Activated CD8-positive, alpha-beta memory T cell treated with anti-CD3 and anti-CD28 coated beads, Interleukin-2, amount 10 ng/mL, durations not matched to agents 7 days and 5 days (primary cell): Measurements from ENCODE around the gene TRMT112. TPM values are rescaled to one million over a fixed set of nuclear protein-coding genes. Genes with fewer than 3 reads are reported as not detected.

Source experiments
- ATAC-seq: fragments of 150-1000 bp; cut with Tn5 transposase; one replicate; pipeline ENCODE4 v1.10.0; 2021; ENCODE audit warnings: moderate library complexity
- CTCF ChIA-PET: fragments of 350-600 bp; sonication (Branson Sonifier 250); formaldehyde crosslinking; loops from one replicate; lab custom pipeline; 2021; ENCODE audit warnings: antibody characterized with exemption; lab: Charles Lee
- DNase-seq: peaks from one replicate; pipeline ENCODE4 v3.0.0-alpha.2; 2020
- H3K27ac Mint-ChIP-seq: one replicate; pipeline ENCODE4 v1.8.0; 2021; ENCODE audit warnings: mild to moderate bottlenecking, mixed read lengths
- H3K27me3 Mint-ChIP-seq: one replicate; pipeline ENCODE4 v1.8.0; 2021; ENCODE audit warnings: mixed read lengths
- H3K36me3 Mint-ChIP-seq: one replicate; pipeline ENCODE4 v1.8.0; 2021; ENCODE audit warnings: mild to moderate bottlenecking, mixed read lengths
- H3K4me1 Mint-ChIP-seq: one replicate; pipeline ENCODE4 v1.8.0; 2021; ENCODE audit warnings: mixed read lengths
- H3K4me3 Mint-ChIP-seq: one replicate; pipeline ENCODE4 v1.8.0; 2021; ENCODE audit warnings: mild to moderate bottlenecking, moderate library complexity, mixed read lengths
- H3K9me3 Mint-ChIP-seq: one replicate; pipeline ENCODE4 v1.8.0; 2022; ENCODE audit warnings: low read depth, mixed read lengths
- total RNA-seq, 2 experiments: library from RNA; stranded (reverse); gene quantifications; one replicate each; pipeline ENCODE4 v1.2.3, GENCODE V29; 2021

TRMT112 gene
- total RNA-seq, 2 experiments from 2014 or later = 134 to 153 TPM

GRCh38 chr11:64356498-64357411 lies 39.4 kb upstream of the TRMT112 start:
- H3K9me3 Mint-ChIP-seq = no peaks in the 10 kb centered on the region
- CTCF ChIA-PET = interaction anchor here (0.5 to 4.3 kb wide), 9 partner anchors 12 to 278 kb away, joined by 3 to 23 read pairs (median 4); partner anchors contain the start of genes CCDC88B, PRDX5 and TRMT112
- peaks cover 36% of the 10 kb centered on the region for H3K4me1 Mint-ChIP-seq
- H3K27me3 Mint-ChIP-seq = no peaks in the 10 kb centered on the region
- no peak overlapping the region for H3K4me3 Mint-ChIP-seq
- ATAC-seq (no peak), DNase-seq (no peak)
- peaks cover 9% of the 10 kb centered on the region for H3K36me3 Mint-ChIP-seq
- peak overlapping the region; percentile 7 for H3K27ac Mint-ChIP-seq

- no peak overlapping the region for H3K27ac Mint-ChIP-seq
- ATAC-seq (no peak), DNase-seq (no peak)
- no peak overlapping the region for H3K4me3 Mint-ChIP-seq
- CTCF ChIA-PET = interaction anchor here (0.5 to 4.3 kb wide), 10 partner anchors 10 to 669 kb away, joined by 3 to 23 read pairs (median 4); partner anchors contain the start of genes CCDC88B, ESRRA, PRDX5 and TRMT112
- no peaks in the 10 kb centered on the region for H3K9me3 Mint-ChIP-seq
- H3K4me1 Mint-ChIP-seq = peaks cover 28% of the 10 kb centered on the region
- no peaks in the 10 kb centered on the region for H3K27me3 Mint-ChIP-seq
- peaks cover 2% of the 10 kb centered on the region for H3K36me3 Mint-ChIP-seq
Measured at GRCh38 chr11:64355078-64355940, 38.0 kb upstream of the TRMT112 start.

GRCh38 chr11:64353715-64354506 lies 36.6 kb upstream of the TRMT112 start:
- H3K9me3 Mint-ChIP-seq = no peaks in the 10 kb centered on the region
- H3K27me3 Mint-ChIP-seq = no peaks in the 10 kb centered on the region
- no peak overlapping the region for H3K4me3 Mint-ChIP-seq
- H3K36me3 Mint-ChIP-seq = peaks cover 5% of the 10 kb centered on the region
- H3K27ac Mint-ChIP-seq = no peak overlapping the region
- CTCF ChIA-PET = interaction anchor here (1.5 to 4.3 kb wide), 4 partner anchors 10 to 96 kb away, joined by 3 to 18 read pairs (median 9); no protein-coding TSS in a partner anchor
- no peak for ATAC-seq
- DNase-seq = no peak
- peaks cover 18% of the 10 kb centered on the region for H3K4me1 Mint-ChIP-seq

- ATAC-seq = no peak
- Mint-ChIP-seq H3K27ac (no peak overlapping the region), H3K4me3 (no peak overlapping the region), H3K27me3 (no peaks in the 10 kb centered on the region), H3K36me3 (peaks cover 5% of the 10 kb centered on the region), H3K9me3 (no peaks in the 10 kb centered on the region), H3K4me1 (peaks cover 13% of the 10 kb centered on the region)
- CTCF ChIA-PET = interaction anchor here (0.6 to 4.3 kb wide), 6 partner anchors 10 to 127 kb away, joined by 3 to 18 read pairs (median 4); partner anchors contain the start of genes PRDX5 and TRMT112
- DNase-seq = no peak
Measured at GRCh38 chr11:64352995-64353714, 35.8 kb upstream of the TRMT112 start.

- Mint-ChIP-seq H3K27ac (no peak overlapping the region), H3K4me1 (peaks cover 5% of the 10 kb centered on the region), H3K4me3 (no peak overlapping the region), H3K36me3 (peaks cover 5% of the 10 kb centered on the region), H3K27me3 (no peaks in the 10 kb centered on the region), H3K9me3 (no peaks in the 10 kb centered on the region)
- CTCF ChIA-PET = interaction anchor here (0.8 to 3.1 kb wide), 5 partner anchors 9 to 97 kb away, joined by 3 to 14 read pairs (median 4); partner anchors contain the start of genes PRDX5 and TRMT112
- DNase-seq = no peak
- no peak for ATAC-seq
Measured at GRCh38 chr11:64352099-64352994, 35.0 kb upstream of the TRMT112 start.

GRCh38 chr11:64351136-64351631 lies 33.8 kb upstream of the TRMT112 start:
- H3K4me1 Mint-ChIP-seq = peaks cover 2% of the 10 kb centered on the region
- H3K36me3 Mint-ChIP-seq = peaks cover 7% of the 10 kb centered on the region
- H3K4me3 Mint-ChIP-seq = no peak overlapping the region
- no peak for ATAC-seq
- no peaks in the 10 kb centered on the region for H3K27me3 Mint-ChIP-seq
- CTCF ChIA-PET = interaction anchor here (1.4 to 3.1 kb wide), 2 partner anchors 9 kb away, joined by 6 to 14 read pairs; no protein-coding TSS in a partner anchor
- no peak overlapping the region for H3K27ac Mint-ChIP-seq
- no peak for DNase-seq
- H3K9me3 Mint-ChIP-seq = no peaks in the 10 kb centered on the region

GRCh38 chr11:64349404-64349803 lies 32.0 kb upstream of the TRMT112 start:
- Mint-ChIP-seq H3K9me3 (no peaks in the 10 kb centered on the region), H3K36me3 (peaks cover 12% of the 10 kb centered on the region), H3K27me3 (no peaks in the 10 kb centered on the region), H3K4me3 (no peak overlapping the region), H3K27ac (no peak overlapping the region), H3K4me1 (peaks cover 11% of the 10 kb centered on the region)
- ATAC-seq (no peak), DNase-seq (no peak)
- CTCF ChIA-PET = interaction anchor here (2.0 to 2.5 kb wide), 2 partner anchors 32 to 100 kb away, joined by 5 to 6 read pairs; partner anchors contain the start of genes PRDX5 and TRMT112

- Mint-ChIP-seq H3K9me3 (no peaks in the 10 kb centered on the region), H3K4me3 (no peak overlapping the region), H3K27me3 (no peaks in the 10 kb centered on the region), H3K4me1 (peaks cover 11% of the 10 kb centered on the region), H3K27ac (no peak overlapping the region), H3K36me3 (peaks cover 12% of the 10 kb centered on the region)
- ATAC-seq (no peak), DNase-seq (no peak)
- CTCF ChIA-PET = interaction anchor here (2.0 to 2.5 kb wide), 2 partner anchors 31 to 100 kb away, joined by 5 to 6 read pairs; partner anchors contain the start of genes PRDX5 and TRMT112
Measured at GRCh38 chr11:64349025-64349387, 31.6 kb upstream of the TRMT112 start.

- no peaks in the 10 kb centered on the region for H3K9me3 Mint-ChIP-seq
- CTCF ChIA-PET = interaction anchor here (2.5 kb wide), 1 partner anchor 101 kb away, joined by 6 read pairs; no protein-coding TSS in a partner anchor
- peaks cover 11% of the 10 kb centered on the region for H3K4me1 Mint-ChIP-seq
- no peak for ATAC-seq
- DNase-seq = no peak
- H3K36me3 Mint-ChIP-seq = peaks cover 12% of the 10 kb centered on the region
- no peak overlapping the region for H3K4me3 Mint-ChIP-seq
- H3K27me3 Mint-ChIP-seq = no peaks in the 10 kb centered on the region
- no peak overlapping the region for H3K27ac Mint-ChIP-seq
Measured at GRCh38 chr11:64348383-64349024, 31.1 kb upstream of the TRMT112 start.

GRCh38 chr11:64347193-64347867 lies 30.0 kb upstream of the TRMT112 start:
- Mint-ChIP-seq H3K4me3 (no peak overlapping the region), H3K9me3 (no peaks in the 10 kb centered on the region), H3K4me1 (peaks cover 11% of the 10 kb centered on the region), H3K36me3 (peaks cover 13% of the 10 kb centered on the region), H3K27ac (no peak overlapping the region), H3K27me3 (no peaks in the 10 kb centered on the region)
- DNase-seq = no peak
- ATAC-seq = no peak
- CTCF ChIA-PET = no interaction called here
